ENCODE measurements around the gene CST8.

DNA sequence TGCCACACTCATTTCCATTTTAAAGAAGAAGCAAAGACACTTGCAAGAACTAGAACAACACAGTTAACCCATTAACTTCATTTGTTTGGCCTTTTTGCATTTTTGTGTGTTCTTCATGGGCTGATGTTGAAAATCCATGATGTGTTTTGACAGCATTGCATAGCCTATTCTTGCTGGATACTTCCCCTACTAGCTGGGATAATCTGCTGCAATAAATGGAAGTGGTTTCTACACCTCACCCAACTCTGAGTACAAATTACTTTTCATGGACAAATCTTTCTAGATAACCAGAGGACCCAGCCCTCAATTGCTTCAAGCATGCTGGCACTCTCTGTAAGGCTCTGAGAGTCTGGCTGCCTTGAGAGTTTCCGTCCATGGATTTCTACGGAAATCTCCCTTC lies 50.9 kb downstream of the CST8 start:
- TF ChIP-seq, protein P1, sequence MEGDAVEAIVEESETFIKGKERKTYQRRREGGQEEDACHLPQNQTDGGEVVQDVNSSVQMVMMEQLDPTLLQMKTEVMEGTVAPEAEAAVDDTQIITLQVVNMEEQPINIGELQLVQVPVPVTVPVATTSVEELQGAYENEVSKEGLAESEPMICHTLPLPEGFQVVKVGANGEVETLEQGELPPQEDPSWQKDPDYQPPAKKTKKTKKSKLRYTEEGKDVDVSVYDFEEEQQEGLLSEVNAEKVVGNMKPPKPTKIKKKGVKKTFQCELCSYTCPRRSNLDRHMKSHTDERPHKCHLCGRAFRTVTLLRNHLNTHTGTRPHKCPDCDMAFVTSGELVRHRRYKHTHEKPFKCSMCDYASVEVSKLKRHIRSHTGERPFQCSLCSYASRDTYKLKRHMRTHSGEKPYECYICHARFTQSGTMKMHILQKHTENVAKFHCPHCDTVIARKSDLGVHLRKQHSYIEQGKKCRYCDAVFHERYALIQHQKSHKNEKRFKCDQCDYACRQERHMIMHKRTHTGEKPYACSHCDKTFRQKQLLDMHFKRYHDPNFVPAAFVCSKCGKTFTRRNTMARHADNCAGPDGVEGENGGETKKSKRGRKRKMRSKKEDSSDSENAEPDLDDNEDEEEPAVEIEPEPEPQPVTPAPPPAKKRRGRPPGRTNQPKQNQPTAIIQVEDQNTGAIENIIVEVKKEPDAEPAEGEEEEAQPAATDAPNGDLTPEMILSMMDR (optimal IDR thresholded peaks at IDR 0.05 in 1 of 3, IDR thresholded peaks at IDR 0.05 in 1 of 3, conservative IDR thresholded peaks at IDR 0.05 in 1 of 3; ENCODE audit: extremely low read depth in 1 of 3, insufficient read depth in 2 of 3, low read length in 3 of 3) = no peak
- no peak for TF ChIP-seq EZH2 (IDR thresholded peaks at IDR 0.05; ENCODE audit: low read length)

Measured in keratinocyte (primary cell).